ENCODE results near the gene BTN3A1.
"Not testable (repeated sequence)": the region's sequence is repeated elsewhere in the genome, so short reads cannot be mapped to it uniquely, and the experiment has no call there.

- not testable (repeated sequence) for TF ChIP-seq TAF1, POLR2AphosphoS5, POLR2A, SPI1, POU2F2 (IDR thresholded peaks at IDR 0.05; ENCODE audit: low read depth, low read length)
Observed at GRCh38 chr6:26357543-26357942, 44.5 kb upstream of the BTN3A1 start.
